ENCODE measurements around the gene SCLT1.
"Not testable (repeated sequence)": the region's sequence is repeated elsewhere in the genome, so short reads cannot be mapped to it uniquely, and the experiment has no call there.

SCLT1 gene

GRCh38 chr4:129077326-129077725, 16.0 kb downstream of the SCLT1 start:
- in situ Hi-C loops (cut with MboI; ENCODE audit: low sequenced_read_pairs): no loop called here

- in situ Hi-C loops (cut with MboI; ENCODE audit: low sequenced_read_pairs): not testable (repeated sequence)
These were observed 23.8 kb downstream of the SCLT1 start for GRCh38 chr4:129069537-129069936.

- in situ Hi-C loops (cut with MboI; ENCODE audit: low sequenced_read_pairs): no loop called here
These were observed 28.6 kb downstream of the SCLT1 start for GRCh38 chr4:129064717-129065116.

GRCh38 chr4:129063640-129064039, 29.7 kb downstream of the SCLT1 start:
- in situ Hi-C loops (cut with MboI; ENCODE audit: low sequenced_read_pairs): no loop called here

GRCh38 chr4:129062580-129062979, 30.8 kb downstream of the SCLT1 start:
- in situ Hi-C loops (cut with MboI; ENCODE audit: low sequenced_read_pairs): no loop called here

- in situ Hi-C loops (cut with MboI; ENCODE audit: low sequenced_read_pairs): no loop called here
These were observed 34.3 kb downstream of the SCLT1 start for GRCh38 chr4:129059028-129059427.

- in situ Hi-C loops (cut with MboI; ENCODE audit: low sequenced_read_pairs): no loop called here
These were observed 47.0 kb downstream of the SCLT1 start for GRCh38 chr4:129046055-129046959.

- in situ Hi-C loops (cut with MboI; ENCODE audit: low sequenced_read_pairs): no loop called here
These were observed 49.8 kb downstream of the SCLT1 start for GRCh38 chr4:129043523-129043922.

- in situ Hi-C loops (cut with MboI; ENCODE audit: low sequenced_read_pairs): no loop called here
These were observed 52.9 kb downstream of the SCLT1 start for GRCh38 chr4:129040471-129040870.

GRCh38 chr4:129037093-129037492, 56.2 kb downstream of the SCLT1 start:
- in situ Hi-C loops (cut with MboI; ENCODE audit: low sequenced_read_pairs): no loop called here

GRCh38 chr4:129014566-129015509, 78.5 kb downstream of the SCLT1 start:
- in situ Hi-C loops (cut with MboI; ENCODE audit: low sequenced_read_pairs): no loop called here

GRCh38 chr4:129008096-129008495, 85.2 kb downstream of the SCLT1 start:
- in situ Hi-C loops (cut with MboI; ENCODE audit: low sequenced_read_pairs): no loop called here

GRCh38 chr4:128986908-128987307, 106.4 kb downstream of the SCLT1 start:
- in situ Hi-C loops (cut with MboI; ENCODE audit: low sequenced_read_pairs): no loop called here

GRCh38 chr4:128986019-128986418, 107.3 kb downstream of the SCLT1 start:
- in situ Hi-C loops (cut with MboI; ENCODE audit: low sequenced_read_pairs): no loop called here

GRCh38 chr4:128983771-128984485, 109.4 kb downstream of the SCLT1 start:
- in situ Hi-C loops (cut with MboI; ENCODE audit: low sequenced_read_pairs): no loop called here

GRCh38 chr4:128981377-128981776, 112.0 kb downstream of the SCLT1 start:
- in situ Hi-C loops (cut with MboI; ENCODE audit: low sequenced_read_pairs): no loop called here

- in situ Hi-C loops (cut with MboI; ENCODE audit: low sequenced_read_pairs): no loop called here
These were observed 112.5 kb downstream of the SCLT1 start for GRCh38 chr4:128980816-128981326.

GRCh38 chr4:128979934-128980333, 113.4 kb downstream of the SCLT1 start:
- in situ Hi-C loops (cut with MboI; ENCODE audit: low sequenced_read_pairs): no loop called here

GRCh38 chr4:128978985-128979384, 114.4 kb downstream of the SCLT1 start:
- in situ Hi-C loops (cut with MboI; ENCODE audit: low sequenced_read_pairs): no loop called here

- in situ Hi-C loops (cut with MboI; ENCODE audit: low sequenced_read_pairs): no loop called here
These were observed 119.2 kb downstream of the SCLT1 start for GRCh38 chr4:128974136-128974581.

GRCh38 chr4:128973384-128973783, 120.0 kb downstream of the SCLT1 start:
- in situ Hi-C loops (cut with MboI; ENCODE audit: low sequenced_read_pairs): no loop called here
